HEK293T (cell line): ENCODE data around the gene POLR2E.

Experiments
- BHLHE40 ChIP-seq: fragments of 450-650 bp; IDR thresholded peaks from 2 replicates; pipeline ENCODE4 v1.6.1; 2016; ENCODE audit warnings: mild to moderate bottlenecking, moderate library complexity, borderline replicate concordance
- CTBP1 ChIP-seq: fragments of 450-650 bp; IDR thresholded peaks from 2 replicates; pipeline ENCODE4 v1.6.1; 2016; ENCODE audit warnings: borderline replicate concordance
- FOXM1 ChIP-seq: fragments of 450-650 bp; IDR thresholded peaks from 2 replicates; pipeline ENCODE4 v1.6.1; 2017; ENCODE audit warnings: mild to moderate bottlenecking, borderline replicate concordance
- HDGF ChIP-seq: fragments of 450-650 bp; IDR thresholded peaks from 2 replicates; pipeline ENCODE4 v1.6.1; 2017; ENCODE audit warnings: antibody characterized with exemption, borderline replicate concordance
- L3MBTL2 ChIP-seq: fragments of 450-650 bp; conservative IDR thresholded peaks from 2 replicates; pipeline ENCODE4 v1.6.1; 2016; ENCODE audit warnings: mild to moderate bottlenecking
- NFRKB ChIP-seq: fragments of 450-650 bp; IDR thresholded peaks from 2 replicates; pipeline ENCODE4 v1.6.1; 2016; ENCODE audit warnings: mild to moderate bottlenecking, moderate library complexity
- SP1 ChIP-seq: fragments of 450-650 bp; IDR thresholded peaks from 2 replicates; pipeline ENCODE4 v1.6.1; 2017
- SUZ12 ChIP-seq: fragments of 450-650 bp; IDR thresholded peaks from 2 replicates; pipeline ENCODE4 v1.6.1; 2016; ENCODE audit warnings: mild to moderate bottlenecking

- TF ChIP-seq L3MBTL2 (no peak), FOXM1 (no peak), NFRKB (no peak), CTBP1 (no peak), HDGF (no peak), SP1 (no peak), SUZ12 (no peak), BHLHE40 (no peak)
These were observed 13.6 kb downstream of the POLR2E start for GRCh38 chr19:1081301-1082164.
